Mesenchymal stem cell (in vitro differentiated cells and primary cell): ENCODE data around the gene DRC7.
A peak's percentile ranks its signal among the peaks of the same experiment; 100 is the strongest.

Experiments used
- DNase-seq: peaks from one replicate; pipeline ENCODE4 v3.0.0-alpha.2; 2013
- H2AFZ ChIP-seq: one replicate; pipeline ENCODE4 v1.6.1; 2013; ENCODE audit warnings: low read depth, mild to moderate bottlenecking, control low read depth, inconsistent platforms, low read length, moderate library complexity
- H2AK5ac ChIP-seq: 2 replicates; pipeline ENCODE4 v1.6.1; 2013; ENCODE audit warnings: low read length, moderate library complexity, mild to moderate bottlenecking, inconsistent platforms; ENCODE audit not compliant: severe bottlenecking
- H2BK120ac ChIP-seq: one replicate; pipeline ENCODE4 v1.6.1; 2013; ENCODE audit warnings: low read depth, mild to moderate bottlenecking, inconsistent platforms, low read length, moderate library complexity
- H2BK12ac ChIP-seq, 2 experiments: one replicate each; pipeline ENCODE4 v1.6.1; 2013; ENCODE audit warnings: inconsistent platforms in 2 of 2, low read length in 2 of 2, mild to moderate bottlenecking in 2 of 2, moderate library complexity in 2 of 2, control low read depth in 1 of 2
- H2BK15ac ChIP-seq: one replicate; pipeline ENCODE4 v1.6.1; 2013; ENCODE audit warnings: mild to moderate bottlenecking, low read depth, inconsistent platforms; ENCODE audit not compliant: poor library complexity, severe bottlenecking
- H2BK5ac ChIP-seq: 2 replicates; pipeline ENCODE4 v1.6.1; 2013; ENCODE audit warnings: low read depth, mild to moderate bottlenecking, low read length, control low read depth, inconsistent platforms; ENCODE audit not compliant: poor library complexity, severe bottlenecking
- H3K14ac ChIP-seq, 2 experiments: one replicate each; pipeline ENCODE4 v1.6.1; 2013; ENCODE audit warnings: inconsistent platforms in 2 of 2, low read length in 2 of 2, control low read depth in 1 of 2, mild to moderate bottlenecking in 1 of 2, moderate library complexity in 1 of 2
- H3K18ac ChIP-seq, 2 experiments: one replicate each; pipeline ENCODE4 v1.6.1; 2013; ENCODE audit warnings: inconsistent platforms in 2 of 2, low read length in 2 of 2, control low read depth in 1 of 2, low read depth in 1 of 2, mild to moderate bottlenecking in 1 of 2
- H3K23ac ChIP-seq, 2 experiments: one replicate each; pipeline ENCODE4 v1.6.1; 2013; ENCODE audit warnings: inconsistent platforms in 2 of 2, low read length in 2 of 2, mild to moderate bottlenecking in 2 of 2, moderate library complexity in 2 of 2, control low read depth in 1 of 2
- H3K27ac ChIP-seq: 2 replicates; pipeline ENCODE4 v1.5.1; 2013; ENCODE audit warnings: mild to moderate bottlenecking, moderate library complexity, low read length, control low read depth, inconsistent platforms; ENCODE audit not compliant: poor library complexity, severe bottlenecking
- H3K27me3 ChIP-seq, 2 experiments: 2 replicates each; pipeline versions ENCODE4 v1.6.1 to v1.7.0; 2013; ENCODE audit warnings: low read length in 2 of 2, mild to moderate bottlenecking in 2 of 2, moderate library complexity in 2 of 2, control low read depth in 1 of 2, inconsistent platforms in 1 of 2; ENCODE audit not compliant: control insufficient read depth in 1 of 2, insufficient read depth in 1 of 2
- H3K36me3 ChIP-seq, 2 experiments: 2 replicates each; pipeline versions ENCODE4 v1.6.1 to v1.7.0; 2013; ENCODE audit warnings: low read length in 2 of 2, control low read depth in 1 of 2, inconsistent platforms in 1 of 2, low read depth in 1 of 2, mild to moderate bottlenecking in 1 of 2; ENCODE audit not compliant: insufficient read depth in 2 of 2, control insufficient read depth in 1 of 2
- H3K4ac ChIP-seq, 2 experiments: one replicate each; pipeline ENCODE4 v1.6.1; 2013; ENCODE audit warnings: inconsistent platforms in 2 of 2, low read length in 2 of 2, mild to moderate bottlenecking in 2 of 2, moderate library complexity in 2 of 2, control low read depth in 1 of 2, low read depth in 1 of 2
- H3K4me1 ChIP-seq: 2 replicates; pipeline ENCODE4 v1.6.1; 2013; ENCODE audit warnings: low read depth, low read length, control low read depth; ENCODE audit not compliant: control insufficient read depth, insufficient read depth
- H3K4me2 ChIP-seq: 2 replicates; pipeline ENCODE4 v1.6.1; 2013; ENCODE audit warnings: low read length, mild to moderate bottlenecking, inconsistent platforms; ENCODE audit not compliant: poor library complexity, severe bottlenecking
- H3K4me3 ChIP-seq, 2 experiments: 2 replicates each; pipeline versions ENCODE4 v1.5.1 to v1.7.0; 2013; ENCODE audit warnings: low read length in 2 of 2, mild to moderate bottlenecking in 2 of 2, control low read depth in 1 of 2, low read depth in 1 of 2; ENCODE audit not compliant: insufficient read depth in 1 of 2
- H3K79me1 ChIP-seq: replicated peaks from 2 replicates; pipeline ENCODE4 v1.6.1; 2013; ENCODE audit warnings: mild to moderate bottlenecking, control low read depth, low read length, inconsistent platforms; ENCODE audit not compliant: poor library complexity, severe bottlenecking
- H3K9ac ChIP-seq: 2 replicates; pipeline ENCODE4 v1.7.0; 2013; ENCODE audit warnings: mild to moderate bottlenecking, low read length, moderate library complexity
- H3K9me3 ChIP-seq: 2 replicates; pipeline ENCODE4 v1.7.0; 2013; ENCODE audit warnings: mild to moderate bottlenecking, low read length; ENCODE audit not compliant: control insufficient read depth
- H4K8ac ChIP-seq: one replicate; pipeline ENCODE4 v1.6.1; 2013; ENCODE audit warnings: inconsistent platforms, mild to moderate bottlenecking, low read length, moderate library complexity
- H4K91ac ChIP-seq: one replicate; pipeline ENCODE4 v1.6.1; 2013; ENCODE audit warnings: mild to moderate bottlenecking, low read length, inconsistent platforms
- WGBS: methylation state at CpG from one replicate; pipeline ENCODE4 v1.1.7; 2013; ENCODE audit warnings: mixed read lengths; 5-methylcytosine and 5-hydroxymethylcytosine counted together

DRC7 gene

GRCh38 chr16:57722651-57723050 is 28.0 kb downstream of the DRC7 start:
- H3K9ac ChIP-seq: no peak overlapping the region
- no peaks in the 10 kb centered on the region for H3K9me3 ChIP-seq
- H2BK5ac ChIP-seq: no peak overlapping the region
- H2BK120ac ChIP-seq: no peak overlapping the region
- H3K27me3 ChIP-seq: peaks cover 0 to 19% of the 10 kb centered on the region in 2 experiments
- H3K4ac ChIP-seq: no peak overlapping the region
- no peak overlapping the region for H2BK12ac ChIP-seq
- DNase-seq: no peak
- peak overlapping the region; percentile 2 for H2BK15ac ChIP-seq
- H3K4me2 ChIP-seq: no peak overlapping the region
- no peaks in the 10 kb centered on the region for H3K79me1 ChIP-seq
- H3K18ac ChIP-seq: no peak overlapping the region
- no peak overlapping the region for H4K91ac ChIP-seq
- no peak overlapping the region for H4K8ac ChIP-seq
- H2AFZ ChIP-seq: no peak overlapping the region
- H3K27ac ChIP-seq: no peak overlapping the region
- H3K23ac ChIP-seq: no peak overlapping the region
- no peaks in the 10 kb centered on the region for H3K36me3 ChIP-seq
- no peak overlapping the region for H3K14ac ChIP-seq
- H3K4me3 ChIP-seq: no peak overlapping the region
- WGBS: 82% methylated on average over 11 of the region's 11 CpGs
- H2AK5ac ChIP-seq: no peak overlapping the region
- no peaks in the 10 kb centered on the region for H3K4me1 ChIP-seq

- Histone ChIP-seq H3K4me1 (no peaks in the 10 kb centered on the region), H3K79me1 (no peaks in the 10 kb centered on the region), H4K91ac (no peak overlapping the region), H2BK5ac (no peak overlapping the region), H3K4ac (no peak overlapping the region), H3K14ac (no peak overlapping the region), H2BK120ac (no peak overlapping the region), H2AK5ac (no peak overlapping the region), H2BK12ac (no peak overlapping the region), H3K27ac (no peak overlapping the region), H3K9ac (no peak overlapping the region), H2AFZ (no peak overlapping the region), H3K4me3 (no peak overlapping the region), H3K36me3 (no peaks in the 10 kb centered on the region), H3K27me3 (peaks cover 0 to 14% of the 10 kb centered on the region in 2 experiments), H3K4me2 (no peak overlapping the region), H3K23ac (no peak overlapping the region), H3K18ac (no peak overlapping the region), H3K9me3 (no peaks in the 10 kb centered on the region), H4K8ac (no peak overlapping the region), H2BK15ac (no peak overlapping the region)
- peak; percentile 6 for DNase-seq
- 74% methylated on average over 7 of the region's 7 CpGs for WGBS
Measured at GRCh38 chr16:57723170-57723569, 28.6 kb downstream of the DRC7 start.

DNA sequence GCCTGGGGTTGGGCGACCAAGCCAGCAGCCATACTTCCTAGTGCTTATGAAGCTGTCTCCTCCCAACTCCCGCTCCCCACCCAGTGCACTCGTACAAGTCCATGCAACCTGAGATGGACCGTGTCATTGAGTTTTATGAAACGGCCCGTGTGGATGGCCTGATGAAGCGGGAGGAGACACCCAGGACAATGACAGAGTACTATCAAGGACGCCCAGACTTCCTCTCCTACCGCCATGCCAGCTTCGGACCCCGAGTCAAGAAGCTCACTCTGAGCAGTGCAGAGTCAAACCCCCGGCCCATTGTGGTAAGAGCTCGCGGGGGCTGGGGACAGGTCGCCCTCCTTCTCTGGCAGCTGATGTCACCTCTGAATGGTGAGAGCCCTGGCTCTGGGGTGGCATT is 29.9 kb downstream of the DRC7 start:
- Histone ChIP-seq H3K23ac (no peak overlapping the region), H3K9ac (no peak overlapping the region), H3K4ac (no peak overlapping the region), H3K18ac (no peak overlapping the region), H3K4me3 (no peak overlapping the region), H4K8ac (no peak overlapping the region), H3K4me2 (no peak overlapping the region), H2AK5ac (no peak overlapping the region), H3K27ac (no peak overlapping the region), H2BK5ac (no peak overlapping the region), H2BK120ac (no peak overlapping the region), H3K27me3 (peaks cover 0 to 10% of the 10 kb centered on the region in 2 experiments), H2BK12ac (no peak overlapping the region), H4K91ac (no peak overlapping the region), H2BK15ac (no peak overlapping the region), H2AFZ (no peak overlapping the region), H3K4me1 (no peaks in the 10 kb centered on the region), H3K36me3 (no peaks in the 10 kb centered on the region), H3K79me1 (no peaks in the 10 kb centered on the region), H3K9me3 (no peaks in the 10 kb centered on the region), H3K14ac (no peak overlapping the region)
- WGBS: 91% methylated on average over 15 of the region's 15 CpGs
- no peak for DNase-seq

- Histone ChIP-seq H2BK5ac (no peak overlapping the region), H3K9me3 (no peaks in the 10 kb centered on the region)
- WGBS: 66% methylated on average over 5 of the region's 5 CpGs
Measured at GRCh38 chr16:57725151-57725550, 30.5 kb downstream of the DRC7 start.

More at GRCh38 chr16:57725151-57725550, 30.5 kb downstream of the DRC7 start:
- Histone ChIP-seq H3K27ac (no peak overlapping the region), H3K36me3 (no peaks in the 10 kb centered on the region), H3K9ac (no peak overlapping the region), H2BK12ac (no peak overlapping the region), H3K4me2 (no peak overlapping the region), H3K23ac (no peak overlapping the region), H2BK15ac (no peak overlapping the region), H3K27me3 (peaks cover 0 to 10% of the 10 kb centered on the region in 2 experiments), H3K14ac (no peak overlapping the region), H3K4me1 (no peaks in the 10 kb centered on the region), H3K79me1 (no peaks in the 10 kb centered on the region), H4K91ac (no peak overlapping the region), H2AFZ (no peak overlapping the region), H3K18ac (no peak overlapping the region), H4K8ac (no peak overlapping the region), H3K4me3 (no peak overlapping the region), H2BK120ac (no peak overlapping the region), H3K4ac (no peak overlapping the region), H2AK5ac (no peak overlapping the region)
- DNase-seq: no peak
